Activated CD4-positive, alpha-beta T cell treated with anti-CD3 and anti-CD28 coated beads, Interleukin-2, amount 50 U/mL, for 16 hours (primary cell): Measurements from ENCODE around the gene IL19.
"Not testable (repeated sequence)": the region's sequence is repeated elsewhere in the genome, so short reads cannot be mapped to it uniquely, and the experiment has no call there.

Source experiments
- DNase-seq: peaks from one replicate; pipeline ENCODE4 v3.0.0-alpha.2; 2020

Gene IL19

DNA sequence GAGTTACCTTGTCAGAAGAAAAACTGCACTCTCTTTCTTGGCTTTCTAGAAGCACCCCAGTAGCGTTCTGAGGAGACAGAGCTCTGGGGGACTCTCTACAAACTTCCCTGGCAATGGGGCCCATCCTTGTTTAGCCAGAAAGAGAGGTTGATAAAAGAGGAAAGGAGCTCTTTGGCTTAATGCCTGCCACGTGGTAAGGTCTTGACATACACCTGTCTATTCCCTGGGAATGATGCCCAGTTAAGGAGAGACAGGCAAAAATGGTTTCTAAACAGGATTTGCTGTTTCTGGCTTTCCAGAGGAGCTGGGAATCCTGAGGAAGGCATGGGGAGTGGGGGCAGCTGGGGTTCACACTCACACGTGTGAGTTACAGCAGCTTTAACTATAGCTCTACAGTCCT, 64.6 kb downstream of the IL19 start:
- no peak for DNase-seq

DNA sequence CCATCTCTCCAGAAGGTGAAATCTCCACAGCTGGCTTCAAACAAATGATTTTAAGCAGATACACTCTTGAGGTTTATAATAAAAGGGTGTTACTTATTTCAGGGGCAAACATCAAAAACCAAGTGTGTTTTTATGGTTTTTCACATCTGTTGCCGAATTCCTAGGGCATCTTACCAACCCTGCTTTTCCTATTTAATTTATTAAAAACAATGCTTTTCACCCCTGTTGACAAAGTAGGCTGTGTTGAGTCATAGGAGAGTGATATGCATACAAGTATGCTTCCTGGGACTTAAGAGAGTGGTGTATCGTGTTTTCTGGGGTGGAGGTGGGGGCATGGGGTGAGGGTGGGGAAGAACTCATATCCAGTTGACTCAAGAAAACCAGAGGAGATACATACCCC, 65.5 kb downstream of the IL19 start:
- DNase-seq, result no peak

DNA sequence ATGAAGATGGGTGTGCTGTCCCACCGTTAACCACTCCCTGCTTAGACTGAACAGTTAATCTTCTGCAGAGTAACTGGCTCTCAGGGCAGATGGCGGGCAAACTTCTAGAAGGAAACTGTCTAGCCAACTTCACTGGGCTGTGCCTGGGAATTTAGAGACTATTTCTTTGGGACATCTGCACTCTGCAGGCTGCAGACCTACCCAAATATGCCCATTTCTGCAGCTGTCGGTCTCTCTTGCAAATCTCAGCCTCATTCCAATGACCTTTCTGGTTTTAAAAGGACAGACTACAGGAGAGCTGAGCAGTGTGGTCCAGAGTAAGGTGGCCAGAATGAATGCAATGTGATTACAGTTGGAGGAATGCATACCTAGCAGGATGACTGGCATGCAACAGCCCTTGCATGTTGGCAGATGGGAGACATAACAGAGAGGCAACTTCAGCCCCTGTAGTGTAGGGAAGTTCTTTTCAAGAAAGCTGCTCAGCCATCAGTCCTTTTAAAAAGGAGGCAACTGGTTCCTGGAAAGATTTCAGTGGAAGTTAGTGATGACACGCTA, 68.5 kb downstream of the IL19 start:
- no peak for DNase-seq

DNA sequence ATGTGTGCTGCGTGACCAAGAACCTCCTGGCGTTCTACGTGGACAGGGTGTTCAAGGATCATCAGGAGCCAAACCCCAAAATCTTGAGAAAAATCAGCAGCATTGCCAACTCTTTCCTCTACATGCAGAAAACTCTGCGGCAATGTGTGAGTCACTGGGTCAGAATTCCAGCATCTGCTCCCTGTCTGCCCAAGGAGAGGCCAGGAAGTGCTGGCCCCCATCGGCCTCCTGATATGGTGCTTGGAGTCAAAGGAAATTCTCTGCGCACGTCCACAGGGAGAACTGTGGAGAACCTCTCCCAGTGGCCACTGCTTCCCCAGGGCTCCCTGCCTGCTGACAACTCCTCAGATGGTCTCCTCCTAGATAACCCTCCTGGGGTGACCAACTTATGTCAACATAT, 69.3 kb downstream of the IL19 start:
- no peak for DNase-seq

DNA sequence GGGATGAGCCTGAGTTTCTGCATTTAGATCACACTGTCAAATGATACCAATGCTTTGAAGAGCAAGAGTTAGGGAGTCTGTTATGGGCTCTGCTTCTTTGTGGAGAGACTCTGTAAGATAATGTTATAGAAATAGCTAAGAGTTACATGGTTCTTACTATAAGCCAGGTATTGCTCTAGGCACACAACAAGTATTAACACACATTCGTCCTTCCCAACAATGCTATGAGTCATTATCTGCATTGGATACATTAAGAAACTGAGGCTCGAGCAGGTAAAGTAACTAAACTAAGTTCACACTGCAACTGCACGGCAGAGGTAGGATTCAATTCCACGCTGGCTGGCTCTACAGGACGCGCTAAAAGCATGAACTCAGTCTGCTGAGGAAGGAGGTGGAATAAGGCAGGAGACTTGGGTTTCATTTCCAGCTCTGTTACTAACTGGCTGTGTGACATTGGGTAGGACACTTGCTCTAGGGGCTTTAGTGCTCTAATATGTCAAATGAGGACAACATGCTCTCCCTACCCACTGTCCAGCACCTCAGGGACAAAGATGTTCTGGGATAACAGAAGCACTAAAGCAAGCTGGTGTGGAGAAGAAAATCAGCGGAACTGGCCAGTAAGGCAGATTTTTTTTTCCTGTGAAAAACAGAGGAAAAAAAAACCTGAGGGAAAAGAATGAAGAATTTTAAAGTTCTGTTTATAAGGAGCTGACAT, 71.2 kb downstream of the IL19 start:
- no peak for DNase-seq

DNA sequence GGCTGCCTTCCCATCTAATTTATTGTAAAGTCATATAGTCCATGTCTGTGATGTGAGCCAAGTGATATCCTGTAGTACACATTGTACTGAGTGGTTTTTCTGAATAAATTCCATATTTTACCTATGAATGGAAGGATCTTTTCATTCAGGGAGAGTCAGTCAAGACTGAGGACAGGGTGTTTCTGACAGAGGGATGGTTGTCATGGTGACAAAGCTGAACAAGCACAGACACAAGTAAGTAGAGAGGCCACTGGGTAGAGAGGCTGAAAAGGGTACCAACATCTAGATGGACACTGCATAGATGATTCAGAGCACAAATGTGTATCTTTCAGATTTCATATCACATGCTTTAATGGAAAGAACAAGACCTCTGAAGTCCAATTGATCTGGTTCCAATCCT, 72.3 kb downstream of the IL19 start:
- DNase-seq, result no peak

DNA sequence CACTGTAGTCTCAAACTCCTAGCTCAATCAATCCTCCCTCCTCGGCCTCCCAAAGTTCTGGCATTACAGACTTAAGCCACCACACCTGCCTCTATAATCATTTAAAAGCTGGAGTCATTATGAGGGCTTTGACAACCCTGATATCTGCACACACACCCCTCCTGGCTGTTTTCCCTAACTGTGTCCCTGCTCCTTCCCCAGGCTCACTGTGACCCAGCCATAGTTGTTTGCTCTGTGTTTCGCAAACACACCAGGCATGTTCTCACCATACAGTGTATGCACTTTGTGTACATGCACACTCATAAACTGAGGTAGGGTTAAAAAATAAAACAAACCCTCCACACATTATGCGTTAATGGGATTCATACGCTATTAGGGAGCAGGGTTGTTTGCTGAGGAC, 73.1 kb downstream of the IL19 start:
- DNase-seq, result no peak

DNA sequence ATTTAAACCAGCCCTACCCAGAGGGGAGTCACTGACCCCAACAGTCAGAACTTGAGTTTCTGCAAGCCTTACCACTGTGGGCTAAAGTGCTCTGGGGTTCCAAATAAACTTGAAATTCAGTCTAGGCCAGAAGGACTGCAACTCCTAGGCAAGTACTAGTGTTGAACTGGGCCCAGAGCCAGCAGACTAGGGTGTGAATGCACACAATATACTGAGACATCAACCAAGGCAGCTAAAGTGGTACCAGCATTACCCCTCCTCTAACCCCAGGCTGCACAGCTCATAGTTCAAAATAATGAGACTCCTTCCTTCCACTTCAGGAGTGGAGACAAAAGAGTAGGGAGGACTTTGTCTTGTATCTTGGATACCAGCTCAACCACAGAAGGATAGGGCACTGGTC, 75.9 kb downstream of the IL19 start:
- no peak for DNase-seq

DNA sequence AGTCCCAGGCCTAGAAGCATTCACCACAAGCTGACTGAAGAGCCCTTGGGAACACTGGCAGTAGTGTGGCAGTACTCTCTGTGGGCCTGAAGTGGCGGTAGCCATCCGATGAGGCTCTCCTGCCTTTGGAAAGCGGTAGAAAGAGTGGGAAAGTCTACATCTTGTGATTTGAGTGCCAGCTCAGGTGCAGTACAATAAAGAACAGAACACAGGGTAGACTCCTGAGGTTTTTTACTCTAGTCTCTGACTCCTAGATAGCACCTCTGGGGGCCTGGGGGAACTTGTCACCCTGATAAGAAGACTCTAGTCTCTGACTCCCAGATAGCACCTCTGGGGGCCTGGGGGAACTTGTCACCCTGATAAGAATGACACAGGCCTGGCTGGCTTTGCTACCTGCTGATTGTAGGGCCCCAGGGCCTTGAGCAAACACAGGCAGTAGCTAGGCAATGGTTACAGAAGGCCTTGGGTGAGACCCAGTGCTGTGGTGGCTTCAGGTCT, 76.8 kb downstream of the IL19 start:
- no peak for DNase-seq

DNA sequence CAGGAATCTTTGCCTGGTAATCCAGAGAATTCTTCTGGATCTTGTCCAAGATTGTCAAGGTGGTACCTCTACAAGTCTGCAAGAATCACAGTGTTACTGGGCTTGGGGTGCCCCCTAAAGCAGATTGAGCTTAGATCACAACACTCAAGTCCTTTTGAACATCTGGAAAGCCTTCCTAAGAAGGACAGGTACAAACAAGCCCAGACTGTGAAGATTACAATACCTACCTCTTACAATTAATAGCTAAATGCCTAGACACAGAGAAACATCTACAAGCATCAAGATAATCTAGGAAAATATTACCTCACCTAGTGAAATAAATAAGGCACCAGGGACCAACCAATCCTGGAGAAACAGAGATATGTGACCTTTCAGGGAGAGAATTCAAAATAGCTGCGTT, 77.4 kb downstream of the IL19 start:
- DNase-seq, result no peak

DNA sequence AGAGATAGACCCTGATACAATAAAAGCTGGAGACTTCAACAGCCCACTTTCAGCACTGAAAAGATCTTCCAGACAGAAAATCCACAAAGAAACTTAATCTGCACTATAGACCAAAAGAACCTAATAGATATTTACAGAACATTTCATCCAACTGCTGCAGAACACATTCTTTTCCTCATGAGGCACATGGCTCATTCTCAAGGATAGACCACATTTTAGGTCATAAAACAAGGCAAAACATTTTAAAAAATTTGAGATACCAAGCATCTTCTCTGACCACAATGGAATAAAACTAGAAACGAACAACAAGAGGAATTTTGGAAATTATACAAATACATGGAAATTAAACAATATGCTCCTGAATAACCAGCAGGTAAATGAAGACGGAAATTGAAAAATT, 79.8 kb downstream of the IL19 start:
- DNase-seq, result no peak

DNA sequence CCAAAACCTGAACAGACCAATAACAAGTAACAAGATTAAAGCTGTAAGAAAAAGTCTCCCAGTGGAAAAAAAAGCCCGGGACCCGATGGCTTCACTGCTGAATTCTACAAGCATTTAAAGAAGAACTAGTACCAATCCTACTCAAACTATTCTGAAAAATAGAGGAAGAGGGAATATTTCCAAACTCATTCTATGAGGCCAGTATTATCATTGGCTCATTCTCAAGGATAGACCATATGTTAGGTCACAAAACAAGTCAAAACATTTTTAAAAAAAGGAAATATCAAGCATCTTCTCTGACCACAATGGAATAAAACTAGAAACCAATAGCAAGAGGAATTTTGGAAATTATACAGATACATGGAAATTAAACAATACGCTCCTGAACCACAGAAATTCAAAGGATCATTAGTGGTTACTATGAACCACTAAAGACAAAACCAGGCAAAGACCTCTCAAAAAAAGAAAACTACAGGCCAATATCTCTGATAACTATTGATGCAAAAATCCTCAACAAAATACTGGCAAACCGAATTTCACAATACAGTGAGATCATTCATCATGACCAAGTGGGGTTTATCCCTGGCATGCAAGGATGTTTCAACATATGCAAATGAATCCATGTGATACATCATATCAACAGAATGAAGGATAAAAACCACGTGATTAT, 80.9 kb downstream of the IL19 start:
- no peak for DNase-seq

DNA sequence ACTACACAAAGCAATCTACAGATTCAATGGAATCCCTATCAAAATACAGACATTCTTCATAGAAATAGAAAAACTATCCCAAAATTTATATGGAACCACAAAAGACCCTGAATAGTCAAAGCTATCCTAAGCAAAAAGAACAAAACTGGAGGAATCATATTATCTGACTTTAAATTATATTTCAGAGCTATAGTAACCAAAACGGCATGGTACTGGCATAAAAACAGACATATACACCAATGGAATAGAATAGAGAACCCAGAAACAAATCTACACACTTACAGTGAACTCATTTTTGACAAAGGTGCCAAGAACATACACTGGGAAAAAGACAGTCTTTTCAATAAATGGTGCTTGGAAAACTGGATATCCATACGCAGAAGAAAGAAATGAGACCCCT, 82.1 kb downstream of the IL19 start:
- not testable (repeated sequence) for DNase-seq

DNA sequence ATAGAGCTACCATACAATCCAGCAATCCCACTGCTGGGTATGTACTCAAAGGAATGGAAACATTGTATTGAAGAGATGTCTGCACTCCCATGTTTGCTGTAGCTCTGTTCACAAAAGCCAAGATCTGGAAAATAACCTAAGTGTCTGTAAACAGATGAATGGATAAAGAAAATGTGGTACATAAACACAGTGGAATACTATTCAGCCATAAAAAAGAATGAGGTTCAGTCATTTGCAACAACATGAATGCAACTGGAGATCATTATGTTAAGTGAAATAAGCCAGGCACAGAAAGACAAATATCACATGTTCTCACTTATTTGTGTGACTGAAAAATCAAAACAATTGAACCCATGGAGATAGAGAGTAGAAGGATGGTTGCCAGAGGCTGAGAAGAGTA, 83.1 kb downstream of the IL19 start:
- DNase-seq, result not testable (repeated sequence)

DNA sequence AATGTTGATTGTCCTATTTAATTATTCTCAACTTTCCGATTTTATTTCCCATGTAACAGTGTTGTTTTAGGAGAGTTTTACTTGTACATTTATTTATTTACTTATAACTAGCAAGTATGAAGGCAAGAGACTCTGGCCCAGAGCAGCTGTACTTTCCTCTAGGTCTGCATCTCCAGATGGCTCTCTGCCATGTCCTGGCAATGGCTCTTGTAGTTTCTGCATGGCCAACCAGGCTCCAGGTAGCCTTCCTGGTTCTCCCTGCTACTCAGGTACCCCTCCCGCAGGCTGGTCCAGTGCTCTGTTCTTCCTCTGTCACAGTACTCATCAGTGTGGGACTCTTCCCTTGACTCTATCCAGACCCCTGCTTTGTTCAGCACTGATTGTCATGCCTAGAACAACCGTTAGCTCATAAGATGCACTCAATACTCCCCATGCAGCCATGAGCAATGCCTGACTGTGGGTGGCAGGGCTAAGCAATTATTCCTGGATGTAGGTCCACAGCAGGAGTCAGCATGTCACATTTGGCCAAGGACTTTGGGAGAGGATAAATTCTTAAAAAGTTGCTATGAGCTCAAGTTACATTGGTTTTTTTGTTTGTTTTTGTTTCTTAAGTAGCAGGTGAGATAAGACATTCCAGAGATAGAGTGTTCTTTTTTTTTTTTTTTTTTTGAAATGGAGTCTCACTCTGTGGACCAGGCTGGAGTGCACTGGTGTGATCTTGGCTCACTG, 84.0 kb downstream of the IL19 start:
- DNase-seq, result no peak

DNA sequence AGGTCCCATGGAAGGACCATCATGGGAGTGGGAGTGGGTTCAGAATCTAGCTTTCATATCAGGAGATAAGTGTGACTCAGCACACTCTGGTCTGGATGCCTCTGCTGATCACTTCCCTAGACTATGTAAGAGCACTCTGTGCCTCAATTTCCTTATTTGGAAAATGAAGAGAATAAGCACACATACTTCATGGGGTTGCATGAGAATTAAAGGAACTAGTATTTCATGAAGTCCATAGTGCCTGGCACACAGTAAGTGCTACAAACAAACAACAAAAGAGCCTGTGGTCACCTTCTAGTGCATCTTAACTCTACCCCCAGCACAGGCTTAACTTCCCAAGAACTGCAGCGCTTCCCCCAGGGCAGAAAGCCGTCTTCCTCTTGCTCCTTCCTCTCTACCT, 85.3 kb downstream of the IL19 start:
- no peak for DNase-seq

DNA sequence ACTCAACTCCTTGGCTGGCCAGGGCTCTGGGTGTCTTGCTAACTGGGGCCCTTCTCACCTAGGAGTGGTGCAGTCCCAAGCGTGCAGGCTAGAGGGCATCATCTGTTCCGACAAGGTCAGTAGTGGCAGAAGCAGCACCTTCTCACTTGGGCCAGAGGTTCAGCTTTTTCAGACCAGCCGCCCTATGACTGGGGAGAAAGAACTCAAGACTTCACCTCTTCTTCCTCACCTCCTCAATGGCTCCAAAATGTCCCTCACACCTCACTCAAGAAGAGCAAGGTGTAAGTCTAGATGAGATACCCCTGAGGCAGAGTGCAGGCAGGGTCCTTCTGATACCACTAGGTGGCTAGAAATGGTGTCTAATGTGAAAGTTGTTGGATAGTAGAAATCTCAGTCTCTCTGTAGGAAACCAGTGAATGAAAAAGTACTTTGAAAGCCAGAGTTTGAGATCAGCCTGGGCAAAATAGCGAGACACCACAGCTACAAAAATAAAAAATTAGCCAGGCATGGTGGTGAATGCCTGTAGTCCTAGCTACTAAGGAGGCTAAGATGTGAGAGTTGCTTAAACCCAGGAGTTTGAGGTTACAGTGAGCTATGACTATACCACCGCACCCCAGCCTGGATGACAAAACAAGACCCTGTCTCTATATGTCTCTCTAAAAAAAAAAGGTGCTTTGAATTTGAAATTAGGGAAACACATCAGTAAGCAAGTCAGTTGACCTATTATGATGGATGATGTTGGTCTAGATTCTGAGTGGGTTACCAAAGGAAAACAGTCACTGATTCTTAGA, 86.3 kb downstream of the IL19 start:
- DNase-seq, result no peak

DNA sequence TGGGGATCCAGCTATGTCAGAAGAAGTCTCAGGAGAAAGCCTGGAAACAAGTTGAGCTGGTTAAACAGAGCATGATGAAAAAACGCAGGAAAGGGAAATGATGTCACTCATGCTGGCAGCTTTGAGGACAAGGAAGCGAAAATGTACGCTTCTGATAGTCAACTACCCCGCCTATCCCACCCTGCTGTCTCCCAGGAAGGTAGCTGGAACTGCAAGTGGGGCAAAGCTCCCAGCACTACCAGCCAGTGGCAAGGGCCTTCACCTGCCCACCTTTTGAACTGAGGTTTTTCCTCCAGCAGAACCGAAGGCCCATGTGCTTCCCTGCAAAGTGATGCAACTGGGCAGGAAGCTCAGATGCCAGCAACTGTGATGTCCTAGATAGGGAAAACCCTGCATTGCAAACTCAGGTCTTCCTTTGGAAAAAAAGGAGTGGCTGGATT, 88.5 kb downstream of the IL19 start:
- DNase-seq, result no peak

DNA sequence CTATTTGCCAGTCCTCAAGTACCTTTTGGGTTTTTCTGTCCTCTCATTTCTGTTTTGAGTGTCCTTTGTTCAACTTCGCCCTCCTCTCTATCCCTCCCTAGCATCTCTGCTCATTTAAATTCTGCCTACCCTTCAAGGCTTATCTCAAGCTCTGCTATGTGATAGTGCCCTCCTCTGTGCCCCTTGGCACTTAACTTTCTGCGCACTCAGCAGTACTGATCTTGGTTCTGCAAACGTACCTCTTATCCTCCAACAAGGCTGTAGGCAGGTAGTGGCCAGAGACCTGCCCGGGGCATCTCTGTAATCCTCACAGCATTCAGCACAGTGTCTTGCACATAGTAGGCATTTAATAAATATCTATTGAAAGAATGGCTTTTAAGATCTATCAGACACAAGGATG, 89.6 kb downstream of the IL19 start:
- no peak for DNase-seq

DNA sequence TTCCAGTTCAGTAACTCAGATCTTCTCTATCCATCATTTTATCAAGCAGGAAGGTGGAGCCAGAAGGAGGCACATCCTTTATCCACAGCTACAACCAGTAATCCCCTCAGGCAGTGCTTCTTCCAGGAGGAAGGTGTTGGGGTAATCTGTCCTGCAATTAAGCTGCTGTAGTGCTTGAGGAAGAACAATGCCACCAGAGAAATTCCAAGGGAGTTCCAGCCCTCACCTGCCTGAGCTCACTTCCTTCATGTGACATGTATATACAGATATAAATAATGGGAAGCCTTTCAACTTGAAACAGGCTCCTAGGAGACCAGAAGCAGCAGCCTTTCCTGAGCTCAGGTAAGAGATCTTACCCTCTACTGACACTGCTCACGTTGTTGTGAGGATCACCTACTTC, 92.7 kb downstream of the IL19 start:
- DNase-seq, result no peak

DNA sequence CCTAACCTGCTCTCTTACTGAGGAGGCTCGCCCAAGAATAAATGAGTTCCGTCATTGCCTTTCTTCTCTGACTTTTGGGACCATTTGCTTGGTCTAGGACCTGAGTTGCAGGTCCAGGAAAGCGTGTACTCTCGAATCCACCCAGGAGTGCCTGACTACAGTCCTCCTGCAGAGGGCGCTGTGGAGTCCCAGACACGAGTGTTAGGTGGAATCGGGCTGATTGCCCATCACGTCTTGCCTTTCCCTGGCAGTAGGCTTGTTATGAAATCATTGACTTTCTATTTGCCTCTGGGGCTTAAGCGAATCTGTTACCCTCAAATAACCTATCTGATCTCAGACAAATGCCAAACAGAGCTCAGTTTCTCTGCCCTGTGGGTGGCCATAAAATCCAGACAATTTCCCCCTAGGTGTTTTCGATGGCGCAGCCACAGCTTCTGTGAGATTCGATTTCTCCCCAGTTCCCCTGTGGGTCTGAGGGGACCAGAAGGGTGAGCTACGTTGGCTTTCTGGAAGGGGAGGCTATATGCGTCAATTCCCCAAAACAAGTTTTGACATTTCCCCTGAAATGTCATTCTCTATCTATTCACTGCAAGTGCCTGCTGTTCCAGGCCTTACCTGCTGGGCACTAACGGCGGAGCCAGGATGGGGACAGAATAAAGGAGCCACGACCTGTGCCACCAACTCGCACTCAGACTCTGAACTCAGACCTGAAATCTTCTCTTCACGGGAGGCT, 94.5 kb downstream of the IL19 start, which contains the start of gene IL20:
TSS of gene IL20 (plus strand) at position 685 of the 733 bp plus-strand sequence. CDS start 230 bp downstream, outside the sequence.
- DNase-seq, result peak; percentile 74

DNA sequence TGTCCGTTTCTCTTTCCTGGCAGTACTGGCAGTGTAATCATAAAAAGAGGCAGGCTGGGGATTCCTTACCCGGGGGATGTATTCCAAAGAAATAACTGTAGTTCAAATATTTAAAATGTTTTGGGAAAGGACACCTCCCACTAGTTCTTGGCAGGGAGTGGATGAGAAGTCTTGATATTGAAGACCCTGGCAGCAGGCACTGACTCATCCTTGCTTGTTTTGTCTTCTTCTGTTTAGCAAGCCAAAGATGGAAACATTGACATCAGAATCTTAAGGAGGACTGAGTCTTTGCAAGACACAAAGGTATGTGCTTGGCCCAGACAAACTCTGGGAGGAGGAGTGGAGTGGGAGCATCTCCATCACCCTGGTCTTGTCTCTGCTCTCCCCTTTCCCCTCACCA, 95.5 kb downstream of the IL19 start:
- DNase-seq, result no peak
